Stimulated activated CD8-positive, alpha-beta memory T cell treated with anti-CD3 and anti-CD28 coated beads, Interleukin-12 subunit alpha, Interleukin-12 subunit beta, amount 100 ng/mL, for 24 hours (primary cell): ENCODE data around the gene CDKN3.
"Not testable (repeated sequence)": the region's sequence is repeated elsewhere in the genome, so short reads cannot be mapped to it uniquely, and the experiment has no call there.

Source experiments
- DNase-seq: peaks from one replicate; pipeline ENCODE4 v3.0.0-alpha.2; 2020; ENCODE audit errors: extremely low read depth

Gene CDKN3

GRCh38 chr14:54370323-54371198 is 26.2 kb upstream of the CDKN3 start:
- no peak for DNase-seq

- DNase-seq = no peak
These were observed 22.5 kb upstream of the CDKN3 start for GRCh38 chr14:54374117-54374884.

DNA sequence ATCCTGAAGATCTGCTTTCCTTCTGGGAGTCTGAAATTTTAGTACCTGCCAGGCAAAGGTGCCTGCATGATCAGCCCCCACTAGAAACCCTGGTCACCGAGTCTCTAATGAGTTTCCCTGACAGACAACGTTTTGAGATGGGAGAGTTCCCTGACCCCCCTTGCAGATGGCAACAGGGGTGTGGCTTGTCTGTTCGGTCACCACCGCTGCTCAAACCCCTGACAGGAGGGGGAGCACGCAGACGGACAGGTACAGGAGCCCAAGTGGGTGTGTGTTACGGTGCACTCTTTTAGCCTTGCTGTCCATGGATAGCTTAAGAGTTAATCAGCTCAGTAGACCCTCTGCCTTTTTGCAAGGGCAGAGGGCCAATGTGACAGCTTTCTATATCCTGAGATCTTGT is 19.3 kb upstream of the CDKN3 start:
- DNase-seq = no peak

GRCh38 chr14:54378893-54379292 is 17.9 kb upstream of the CDKN3 start:
- not testable (repeated sequence) for DNase-seq

GRCh38 chr14:54380558-54380957 is 16.2 kb upstream of the CDKN3 start:
- not testable (repeated sequence) for DNase-seq

- DNase-seq = no peak
These were observed 15.0 kb upstream of the CDKN3 start for GRCh38 chr14:54381821-54382220.

DNA sequence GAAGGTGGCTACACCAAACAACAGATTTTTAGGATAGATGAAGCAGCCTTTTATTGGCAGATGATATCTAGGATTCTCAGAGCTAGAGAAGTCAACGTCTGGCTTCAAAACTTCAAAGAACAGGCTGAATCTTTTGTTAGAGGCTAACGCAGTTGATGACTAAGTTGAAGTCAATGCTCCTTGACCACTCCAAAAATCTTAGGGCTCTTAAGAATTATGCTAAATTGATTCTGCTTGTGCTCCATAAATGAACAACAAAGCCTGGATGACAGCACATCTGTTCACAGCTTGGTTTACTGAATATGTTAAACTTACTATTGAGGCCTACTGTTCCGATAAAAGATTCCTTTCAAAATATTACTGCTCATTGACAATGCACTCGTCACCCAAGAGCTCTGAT is 13.0 kb upstream of the CDKN3 start:
- no peak for DNase-seq

GRCh38 chr14:54385556-54385955 is 11.3 kb upstream of the CDKN3 start:
- no peak for DNase-seq

GRCh38 chr14:54387328-54387727 is 9.5 kb upstream of the CDKN3 start:
- DNase-seq = no peak

GRCh38 chr14:54392131-54392859 is 4.5 kb upstream of the CDKN3 start:
- no peak for DNase-seq

GRCh38 chr14:54392986-54393884 is 3.6 kb upstream of the CDKN3 start:
- DNase-seq = not testable (repeated sequence)

DNA sequence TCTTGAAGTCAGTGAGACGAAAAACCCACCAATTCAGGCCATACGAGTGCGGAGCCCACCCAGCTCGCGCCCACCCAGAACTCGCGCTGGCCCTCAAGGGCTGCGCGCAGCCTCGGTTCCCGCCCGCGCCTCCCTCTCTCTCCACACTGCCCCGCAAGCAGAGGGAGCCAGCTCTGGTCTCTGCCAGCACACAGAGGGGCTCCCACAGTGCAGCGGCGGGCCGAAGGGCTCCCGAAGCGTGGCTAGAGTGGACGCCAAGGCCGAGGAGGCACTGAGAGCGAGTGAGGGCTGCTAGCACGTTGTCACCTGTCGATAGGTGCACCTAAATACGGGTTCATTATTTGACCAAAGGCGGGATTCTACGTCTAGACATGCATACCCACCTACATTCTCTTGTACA is 2.2 kb upstream of the CDKN3 start:
- no peak for DNase-seq

DNA sequence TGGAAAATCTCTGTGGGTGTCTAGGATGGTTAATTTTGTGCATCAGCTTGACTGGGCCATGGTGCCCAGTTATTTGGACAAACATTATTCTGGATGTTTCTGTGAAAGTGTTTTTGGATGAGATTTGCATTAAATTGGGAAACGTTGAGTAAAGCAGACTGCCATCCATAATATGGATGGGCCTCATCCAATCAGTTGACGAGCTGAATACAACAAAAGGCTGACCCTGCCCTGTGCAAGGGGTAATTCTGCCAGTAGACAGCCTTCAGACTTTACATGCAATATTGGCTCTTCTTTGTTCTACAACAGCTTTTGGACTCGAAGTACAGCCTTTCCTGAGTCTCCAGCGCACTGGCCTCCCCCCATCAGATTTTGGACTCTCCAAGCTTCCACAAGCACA is 1.5 kb upstream of the CDKN3 start:
- no peak for DNase-seq

GRCh38 chr14:54395716-54396115 is 1.1 kb upstream of the CDKN3 start:
- no peak for DNase-seq

GRCh38 chr14:54396183-54396492 is 669 bp upstream of the CDKN3 start:
- no peak for DNase-seq

- no peak for DNase-seq
These were observed 2.8 kb downstream of the CDKN3 start for GRCh38 chr14:54399560-54399959.

DNA sequence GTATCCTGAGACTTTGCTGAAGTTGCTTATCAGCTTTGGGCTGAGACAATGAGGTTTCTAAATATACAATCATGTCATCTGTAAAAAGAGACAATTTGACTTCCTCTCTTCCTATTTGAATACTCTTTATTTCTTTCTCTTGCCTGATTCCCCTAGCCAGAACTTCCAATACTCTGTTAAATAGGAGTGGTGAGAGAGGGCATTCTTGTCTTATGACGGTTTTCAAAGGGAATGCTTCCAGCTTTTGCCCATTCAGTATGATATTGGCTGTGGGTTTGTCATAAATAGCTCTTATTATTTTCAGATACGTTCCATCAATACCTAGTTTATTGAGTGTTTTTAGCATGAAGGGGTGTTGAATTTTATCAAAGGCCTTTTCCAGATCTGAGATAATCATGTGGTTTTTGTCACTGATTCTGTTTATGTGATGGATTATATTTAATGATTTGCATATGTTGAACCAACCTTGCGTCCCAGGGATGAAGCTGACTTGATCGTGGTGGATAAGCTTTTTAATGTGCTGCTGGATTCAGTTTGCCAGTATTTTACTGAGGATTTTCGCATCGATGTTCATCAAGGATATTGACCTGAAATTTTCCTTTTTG is 6.7 kb downstream of the CDKN3 start:
- not testable (repeated sequence) for DNase-seq

DNA sequence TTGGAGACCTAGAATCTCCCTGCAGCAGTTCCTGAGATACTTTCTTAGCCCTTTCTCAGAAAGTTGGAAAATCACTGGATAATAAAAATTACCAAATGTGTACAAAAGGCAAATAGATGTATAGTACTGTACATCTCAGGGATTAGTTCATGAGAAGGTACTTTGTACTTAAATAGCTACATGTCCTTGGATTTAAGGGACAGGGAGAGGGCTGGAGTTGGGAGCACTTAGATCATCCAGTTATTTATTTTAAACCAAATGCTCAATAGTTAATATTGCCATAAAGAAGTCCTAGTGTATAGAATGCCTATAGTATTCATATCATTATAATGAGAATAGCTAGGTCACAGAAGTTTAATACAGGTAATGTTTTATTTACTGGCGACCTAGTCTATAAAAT is 13.4 kb downstream of the CDKN3 start:
- no peak for DNase-seq

- no peak for DNase-seq
These were observed 14.6 kb downstream of the CDKN3 start for GRCh38 chr14:54411371-54411770.

- DNase-seq = no peak
These were observed 23.8 kb downstream of the CDKN3 start for GRCh38 chr14:54420478-54421142.

DNA sequence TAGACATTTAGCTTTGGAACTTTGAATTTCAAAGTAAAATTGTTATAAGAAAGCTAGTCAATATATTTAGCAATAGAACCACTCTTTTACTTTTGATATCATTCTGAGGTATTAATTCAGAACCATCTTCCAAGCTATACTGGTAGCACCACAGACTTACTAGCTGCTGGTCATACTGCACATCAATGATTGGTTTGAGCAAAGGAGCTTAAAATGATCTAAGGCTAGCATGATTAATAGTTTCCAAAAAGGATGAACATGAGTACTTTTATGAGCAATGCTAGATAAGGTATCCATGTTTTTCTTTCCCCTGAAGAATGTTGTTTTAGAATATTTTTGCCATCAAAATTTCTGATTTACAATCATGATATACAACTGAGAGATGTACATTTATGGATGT is 27.2 kb downstream of the CDKN3 start:
- no peak for DNase-seq
